Peyer's patch (tissue), 4 donors: Measurements from ENCODE around the gene MGST1.

Source experiments
- CTCF ChIP-seq, 6 experiments: fragments of 450-650 bp in 4 of 6; fragments of 200-600 bp in 2 of 6; sonication (generic) in 1 of 6; IDR thresholded peaks; one replicate each; pipeline ENCODE4 v1.5.1; 2017 to 2019; ENCODE audit warnings: antibody characterized with exemption in 6 of 6, mild to moderate bottlenecking in 3 of 6, moderate library complexity in 1 of 6
- POLR2A ChIP-seq, 2 donors: fragments of 450-650 bp; IDR thresholded peaks; one replicate each; pipeline ENCODE4 v1.5.1; 2017; ENCODE audit warnings: antibody characterized with exemption in 2 of 2, mild to moderate bottlenecking in 2 of 2, moderate library complexity in 2 of 2

GRCh38 chr12:16345105-16345504, 2.3 kb upstream of the MGST1 start:
- TF ChIP-seq CTCF (IDR thresholded peaks at IDR 0.05), result no peak
- TF ChIP-seq POLR2A (IDR thresholded peaks at IDR 0.05), result no peak
